CD4-positive, CD25-positive, alpha-beta regulatory T cell (primary cell): ENCODE measurements around the gene PHKG2. TPM values are rescaled to one million over a fixed set of nuclear protein-coding genes. Genes with fewer than 3 reads are reported as not detected.

Experiments used
- ATAC-seq, 2 donors: fragments of 150-1000 bp; cut with Tn5 transposase; one replicate each; pipeline ENCODE4 v1.10.0; 2021; ENCODE audit warnings: low read depth in 2 of 2, moderate number of reproducible peaks in 2 of 2, moderate library complexity in 1 of 2
- DNase-seq, 3 donors: peaks; one replicate each; pipeline versions ENCODE4 v3.0.0 to v3.0.0-alpha.2; 2012 to 2022; ENCODE audit warnings: mixed read lengths in 1 of 3
- H3K27ac ChIP-seq: one replicate; pipeline ENCODE4 v1.7.0; 2013; ENCODE audit warnings: mild to moderate bottlenecking, low read length; ENCODE audit not compliant: insufficient read depth, poor library complexity, severe bottlenecking
- H3K27me3 ChIP-seq: one replicate; pipeline ENCODE4 v1.7.0; 2013; ENCODE audit warnings: low read length; ENCODE audit not compliant: control insufficient read depth, insufficient read depth
- H3K36me3 ChIP-seq: one replicate; pipeline ENCODE4 v1.7.0; 2013; ENCODE audit warnings: mild to moderate bottlenecking, low read length, moderate library complexity; ENCODE audit not compliant: control insufficient read depth, insufficient read depth
- H3K4me1 ChIP-seq: 2 replicates; pipeline ENCODE4 v1.7.0; 2013; ENCODE audit warnings: mild to moderate bottlenecking, low read length; ENCODE audit not compliant: insufficient read depth, control insufficient read depth, poor library complexity, severe bottlenecking
- H3K4me3 ChIP-seq: one replicate; pipeline ENCODE4 v1.7.0; 2013; ENCODE audit warnings: low read depth, mild to moderate bottlenecking, low read length, moderate library complexity
- H3K9me3 ChIP-seq, 2 experiments: 1 replicate in 1 of 2; 2 replicates in 1 of 2; pipeline ENCODE4 v1.7.0; 2013; ENCODE audit warnings: low read length in 2 of 2, mild to moderate bottlenecking in 1 of 2, moderate library complexity in 1 of 2; ENCODE audit not compliant: control insufficient read depth in 2 of 2
- H3K27ac Mint-ChIP-seq, 3 donors: one replicate each; pipeline ENCODE4 v1.8.0; 2020 to 2022; ENCODE audit warnings: mild to moderate bottlenecking in 3 of 3, mixed read lengths in 3 of 3, moderate library complexity in 2 of 3
- H3K27me3 Mint-ChIP-seq: one replicate; pipeline ENCODE4 v1.8.0; 2022; ENCODE audit warnings: mild to moderate bottlenecking, mixed read lengths
- H3K36me3 Mint-ChIP-seq: one replicate; pipeline ENCODE4 v1.8.0; 2020; ENCODE audit warnings: mixed read lengths
- H3K4me1 Mint-ChIP-seq, 4 donors: one replicate each; pipeline ENCODE4 v1.8.0; 2020 to 2022; ENCODE audit warnings: mixed read lengths in 4 of 4, mild to moderate bottlenecking in 1 of 4
- H3K4me3 Mint-ChIP-seq, 4 donors: one replicate each; pipeline ENCODE4 v1.8.0; 2020 to 2022; ENCODE audit warnings: mild to moderate bottlenecking in 4 of 4, mixed read lengths in 4 of 4, moderate library complexity in 3 of 4
- H3K9me3 Mint-ChIP-seq, 7 donors: one replicate each; pipeline ENCODE4 v1.8.0; 2020 to 2022; ENCODE audit warnings: mixed read lengths in 7 of 7, mild to moderate bottlenecking in 3 of 7, moderate library complexity in 2 of 7
- polyA plus RNA-seq, 4 donors: library from polyadenylated mRNA; unstranded; fragments of 300-500 nt; fragmentation: Illumina TruSeq; gene quantifications; one replicate each; pipeline ENCODE4 v1.2.3, GENCODE V29; 2021
- total RNA-seq: library from RNA; stranded (reverse); gene quantifications from one replicate; pipeline ENCODE4 v1.2.3, GENCODE V29; 2022

The PHKG2 gene
- total and polyA plus RNA-seq, 5 donors from 2014 or later = 39.5 to 48.5 (median 43.9) TPM

GRCh38 chr16:30743716-30744115 lies 4.5 kb upstream of the PHKG2 start:
- H3K27ac Mint-ChIP-seq = peak overlapping the region in 1 of 3 donors; percentile 1
- peaks cover 0 to 1% (median 0%) of the 10 kb centered on the region in 7 donors for H3K9me3 Mint-ChIP-seq
- Histone ChIP-seq H3K9me3 (no peaks in the 10 kb centered on the region), H3K4me3 (no peak overlapping the region), H3K36me3 (peaks cover 15% of the 10 kb centered on the region), H3K27ac (no peak overlapping the region), H3K4me1 (peaks cover 7% of the 10 kb centered on the region), H3K27me3 (no peaks in the 10 kb centered on the region)
- peaks cover 5 to 30% (median 16%) of the 10 kb centered on the region in 4 donors for H3K4me1 Mint-ChIP-seq
- H3K36me3 Mint-ChIP-seq = peaks cover 19% of the 10 kb centered on the region
- H3K4me3 Mint-ChIP-seq = peak overlapping the region in 1 of 4 donors; percentile 81
- no peaks in the 10 kb centered on the region for H3K27me3 Mint-ChIP-seq
- DNase-seq = no peak
- no peak for ATAC-seq

- Mint-ChIP-seq H3K4me1 (peaks cover 5 to 32% (median 16%) of the 10 kb centered on the region in 4 donors), H3K27ac (no peak overlapping the region), H3K9me3 (peaks cover 0 to 1% (median 0%) of the 10 kb centered on the region in 7 donors), H3K36me3 (peaks cover 19% of the 10 kb centered on the region), H3K4me3 (peak overlapping the region in 1 of 4 donors; percentile 78), H3K27me3 (no peaks in the 10 kb centered on the region)
- no peak overlapping the region for H3K27ac ChIP-seq
- peaks cover 8% of the 10 kb centered on the region for H3K4me1 ChIP-seq
- no peaks in the 10 kb centered on the region for H3K9me3 ChIP-seq
- H3K36me3 ChIP-seq = peaks cover 11% of the 10 kb centered on the region
- DNase-seq (no peak), ATAC-seq (no peak)
- no peaks in the 10 kb centered on the region for H3K27me3 ChIP-seq
- H3K4me3 ChIP-seq = no peak overlapping the region
These were observed 4.0 kb upstream of the PHKG2 start for GRCh38 chr16:30744183-30744582.

GRCh38 chr16:30745082-30745481 lies 3.1 kb upstream of the PHKG2 start:
- H3K27ac Mint-ChIP-seq = peak overlapping the region in 2 of 3 donors; percentile 3 to 60
- Histone ChIP-seq H3K4me3 (no peak overlapping the region), H3K27me3 (no peaks in the 10 kb centered on the region), H3K9me3 (no peaks in the 10 kb centered on the region), H3K27ac (no peak overlapping the region), H3K36me3 (peaks cover 6% of the 10 kb centered on the region), H3K4me1 (peaks cover 9% of the 10 kb centered on the region)
- peaks cover 5 to 40% (median 23%) of the 10 kb centered on the region in 4 donors for H3K4me1 Mint-ChIP-seq
- peaks cover 0 to 1% (median 0%) of the 10 kb centered on the region in 7 donors for H3K9me3 Mint-ChIP-seq
- H3K27me3 Mint-ChIP-seq = no peaks in the 10 kb centered on the region
- peaks cover 23% of the 10 kb centered on the region for H3K36me3 Mint-ChIP-seq
- ATAC-seq (no peak), DNase-seq (no peak)
- peak overlapping the region in 2 of 4 donors; percentile 78 to 80 for H3K4me3 Mint-ChIP-seq

GRCh38 chr16:30746638-30747175 lies 1.5 kb upstream of the PHKG2 start:
- ATAC-seq (no peak), DNase-seq (no peak)
- Histone ChIP-seq H3K9me3 (no peaks in the 10 kb centered on the region), H3K27me3 (no peaks in the 10 kb centered on the region), H3K36me3 (peaks cover 17% of the 10 kb centered on the region), H3K4me3 (no peak overlapping the region), H3K27ac (peak overlapping the region; percentile 78), H3K4me1 (peaks cover 9% of the 10 kb centered on the region)
- Mint-ChIP-seq H3K27ac (peak overlapping the region; percentile 93 to 95 (median 94)), H3K4me1 (peaks cover 5 to 32% (median 21%) of the 10 kb centered on the region in 4 donors), H3K27me3 (no peaks in the 10 kb centered on the region), H3K9me3 (no peaks in the 10 kb centered on the region), H3K36me3 (peaks cover 29% of the 10 kb centered on the region), H3K4me3 (peak overlapping the region in 2 of 4 donors; percentile 91 to 98)

- ATAC-seq = no peak
- no peaks in the 10 kb centered on the region for H3K27me3 Mint-ChIP-seq
These were observed 894 bp upstream of the PHKG2 start for GRCh38 chr16:30747331-30747730.

GRCh38 chr16:30748634-30749445 lies 615 bp downstream of the PHKG2 start:
- H3K4me3 Mint-ChIP-seq = peak overlapping the region; percentile 91 to 98 (median 95)
- peaks cover 22% of the 10 kb centered on the region for H3K36me3 Mint-ChIP-seq
- peak; percentile 12 to 32 (median 27) for DNase-seq
- no peak for ATAC-seq
- no peaks in the 10 kb centered on the region for H3K9me3 Mint-ChIP-seq
- H3K27me3 Mint-ChIP-seq = no peaks in the 10 kb centered on the region
- peak overlapping the region; percentile 68 for H3K27ac ChIP-seq
- peaks cover 27% of the 10 kb centered on the region for H3K36me3 ChIP-seq
- H3K4me1 ChIP-seq = peaks cover 9% of the 10 kb centered on the region
- H3K4me3 ChIP-seq = no peak overlapping the region
- peaks cover 5 to 32% (median 21%) of the 10 kb centered on the region in 4 donors for H3K4me1 Mint-ChIP-seq
- H3K9me3 ChIP-seq = no peaks in the 10 kb centered on the region
- no peaks in the 10 kb centered on the region for H3K27me3 ChIP-seq
- H3K27ac Mint-ChIP-seq = peak overlapping the region in 2 of 3 donors; percentile 78 to 93

More at GRCh38 chr16:30747331-30747730, 894 bp upstream of the PHKG2 start:
- no peaks in the 10 kb centered on the region for H3K9me3 ChIP-seq
- peaks cover 9% of the 10 kb centered on the region for H3K4me1 ChIP-seq
- Mint-ChIP-seq H3K27ac (peak overlapping the region; percentile 93 to 95 (median 94)), H3K36me3 (peaks cover 22% of the 10 kb centered on the region), H3K4me1 (peaks cover 5 to 32% (median 21%) of the 10 kb centered on the region in 4 donors), H3K9me3 (no peaks in the 10 kb centered on the region), H3K4me3 (peak overlapping the region; percentile 91 to 98 (median 95))
- peak overlapping the region; percentile 87 for H3K4me3 ChIP-seq
- peaks cover 17% of the 10 kb centered on the region for H3K36me3 ChIP-seq
- H3K27me3 ChIP-seq = no peaks in the 10 kb centered on the region
- no peak for DNase-seq
- H3K27ac ChIP-seq = peak overlapping the region; percentile 78

- Histone ChIP-seq H3K4me3 (no peak overlapping the region), H3K27me3 (no peaks in the 10 kb centered on the region), H3K27ac (no peak overlapping the region), H3K4me1 (peaks cover 9% of the 10 kb centered on the region), H3K36me3 (peaks cover 30% of the 10 kb centered on the region), H3K9me3 (no peaks in the 10 kb centered on the region)
- Mint-ChIP-seq H3K27me3 (no peaks in the 10 kb centered on the region), H3K36me3 (peaks cover 20% of the 10 kb centered on the region), H3K9me3 (no peaks in the 10 kb centered on the region), H3K4me1 (peaks cover 5 to 32% (median 21%) of the 10 kb centered on the region in 4 donors), H3K27ac (peak overlapping the region in 1 of 3 donors; percentile 58), H3K4me3 (peak overlapping the region; percentile 84 to 94 (median 92))
- DNase-seq (no peak), ATAC-seq (no peak)
These were observed 2.0 kb downstream of the PHKG2 start for GRCh38 chr16:30750201-30750600.
